ENCODE data around the gene EIF5.

GRCh38 chr14:103390605-103391004 is 56.6 kb downstream of the EIF5 start:
- TF ChIP-seq, protein P1, sequence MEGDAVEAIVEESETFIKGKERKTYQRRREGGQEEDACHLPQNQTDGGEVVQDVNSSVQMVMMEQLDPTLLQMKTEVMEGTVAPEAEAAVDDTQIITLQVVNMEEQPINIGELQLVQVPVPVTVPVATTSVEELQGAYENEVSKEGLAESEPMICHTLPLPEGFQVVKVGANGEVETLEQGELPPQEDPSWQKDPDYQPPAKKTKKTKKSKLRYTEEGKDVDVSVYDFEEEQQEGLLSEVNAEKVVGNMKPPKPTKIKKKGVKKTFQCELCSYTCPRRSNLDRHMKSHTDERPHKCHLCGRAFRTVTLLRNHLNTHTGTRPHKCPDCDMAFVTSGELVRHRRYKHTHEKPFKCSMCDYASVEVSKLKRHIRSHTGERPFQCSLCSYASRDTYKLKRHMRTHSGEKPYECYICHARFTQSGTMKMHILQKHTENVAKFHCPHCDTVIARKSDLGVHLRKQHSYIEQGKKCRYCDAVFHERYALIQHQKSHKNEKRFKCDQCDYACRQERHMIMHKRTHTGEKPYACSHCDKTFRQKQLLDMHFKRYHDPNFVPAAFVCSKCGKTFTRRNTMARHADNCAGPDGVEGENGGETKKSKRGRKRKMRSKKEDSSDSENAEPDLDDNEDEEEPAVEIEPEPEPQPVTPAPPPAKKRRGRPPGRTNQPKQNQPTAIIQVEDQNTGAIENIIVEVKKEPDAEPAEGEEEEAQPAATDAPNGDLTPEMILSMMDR (IDR thresholded peaks at IDR 0.05), result no peak
- no peak for TF ChIP-seq POLR2A (IDR thresholded peaks at IDR 0.05)
- no peak for TF ChIP-seq EP300 (IDR thresholded peaks at IDR 0.05)
